Endodermal cell (in vitro differentiated cells): ENCODE results near the gene ZNF184. TPM values are rescaled to one million over a fixed set of nuclear protein-coding genes. Genes with fewer than 3 reads are reported as not detected.
"Not testable (repeated sequence)": the region's sequence is repeated elsewhere in the genome, so short reads cannot be mapped to it uniquely, and the experiment has no call there.

Experiments used
- DNase-seq: peaks from one replicate; pipeline ENCODE4 v3.0.0-alpha.2; 2017
- H3K27ac ChIP-seq: 2 replicates; pipeline ENCODE4 v1.5.1; 2013; ENCODE audit warnings: mild to moderate bottlenecking, low read depth, low read length, moderate library complexity
- H3K27me3 ChIP-seq: 2 replicates; pipeline ENCODE4 v1.6.1; 2013; ENCODE audit warnings: mild to moderate bottlenecking, low read length, moderate library complexity; ENCODE audit not compliant: insufficient read depth, control insufficient read depth, poor library complexity, severe bottlenecking
- H3K36me3 ChIP-seq: 2 replicates; pipeline ENCODE4 v1.7.0; 2013; ENCODE audit warnings: mild to moderate bottlenecking, low read length, moderate library complexity; ENCODE audit not compliant: control insufficient read depth, insufficient read depth
- H3K4me1 ChIP-seq: one replicate; pipeline ENCODE4 v1.7.0; 2013; ENCODE audit warnings: low read length; ENCODE audit not compliant: control insufficient read depth, insufficient read depth
- H3K4me3 ChIP-seq: 2 replicates; pipeline ENCODE4 v1.5.1; 2013; ENCODE audit warnings: mild to moderate bottlenecking, low read length, moderate library complexity
- H3K9ac ChIP-seq: 2 replicates; pipeline ENCODE4 v1.6.1; 2013; ENCODE audit warnings: mild to moderate bottlenecking, low read length, moderate library complexity; ENCODE audit not compliant: poor library complexity, severe bottlenecking; ENCODE audit errors: extremely low read depth
- H3K9me3 ChIP-seq: 2 replicates; pipeline ENCODE4 v1.6.1; 2013; ENCODE audit warnings: mild to moderate bottlenecking, low read length, moderate library complexity; ENCODE audit not compliant: control insufficient read depth
- H3K27ac Mint-ChIP-seq: 2 replicates; pipeline ENCODE4 v1.8.0; 2020; ENCODE audit warnings: mixed read lengths
- H3K27me3 Mint-ChIP-seq: 2 replicates; pipeline ENCODE4 v1.8.0; 2021; ENCODE audit warnings: mild to moderate bottlenecking, mixed read lengths; ENCODE audit not compliant: insufficient read depth
- H3K36me3 Mint-ChIP-seq: 2 replicates; pipeline ENCODE4 v1.8.0; 2020; ENCODE audit warnings: low read depth, mixed read lengths
- H3K4me1 Mint-ChIP-seq: 2 replicates; pipeline ENCODE4 v1.8.0; 2020; ENCODE audit warnings: mixed read lengths
- H3K4me3 Mint-ChIP-seq: 2 replicates; pipeline ENCODE4 v1.8.0; 2020; ENCODE audit warnings: mild to moderate bottlenecking, moderate library complexity, mixed read lengths
- H3K9me3 Mint-ChIP-seq: 2 replicates; pipeline ENCODE4 v1.8.0; 2020; ENCODE audit warnings: mild to moderate bottlenecking, mixed read lengths
- CTCF ChIP-seq: fragments of 200-600 bp; sonication (generic); conservative IDR thresholded peaks from 2 replicates; pipeline ENCODE4 v1.5.0; 2021; ENCODE audit warnings: antibody characterized with exemption, mild to moderate bottlenecking
- WGBS, 2 experiments: methylation state at CpG; one replicate each; pipeline versions ENCODE4 v1.1.5 to v1.1.7; 2013; ENCODE audit warnings: missing lambda C conversion rate in 2 of 2, mixed read lengths in 1 of 2; ENCODE audit not compliant: insufficient coverage in 1 of 2, insufficient read length in 1 of 2; 5-methylcytosine and 5-hydroxymethylcytosine counted together
- total RNA-seq, 2 donors: library from RNA; stranded (reverse); fragmentation: NEBNext Ultra II Directional in 1 of 2; extraction: Animal tissue kit (Norgen Biotek cat#: 25700) in 1 of 2; gene quantifications; 2 replicates in 1 of 2; 3 replicates in 1 of 2; pipeline ENCODE4 v1.2.1, GENCODE V29; 2021

The ZNF184 gene
- total RNA-seq, 2 donors from 2014 or later, result 9.2 to 16.5 TPM

DNA sequence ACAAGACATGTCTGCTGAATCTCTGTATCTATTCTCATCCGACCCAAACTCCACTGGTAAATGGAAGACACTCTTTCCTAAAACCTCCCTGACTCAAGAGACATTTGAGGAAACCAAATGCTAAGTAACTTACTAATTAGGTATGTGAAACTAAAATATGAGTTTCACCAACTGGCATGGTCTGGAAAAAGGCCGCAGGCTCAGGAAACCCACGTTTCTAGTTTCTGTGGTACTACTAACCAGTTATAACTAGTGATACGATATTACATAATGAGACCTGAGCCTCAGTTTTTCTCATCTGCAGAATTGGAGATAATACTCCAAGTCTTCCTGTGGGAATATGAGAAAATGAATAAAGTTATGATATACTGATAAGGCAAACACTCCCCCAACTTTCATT lies 44.4 kb downstream of the ZNF184 start:
- Histone ChIP-seq H3K9me3 (peaks cover 13% of the 10 kb centered on the region), H3K4me3 (no peak overlapping the region), H3K4me1 (no peaks in the 10 kb centered on the region), H3K9ac (no peak overlapping the region), H3K27ac (no peak overlapping the region), H3K36me3 (no peaks in the 10 kb centered on the region), H3K27me3 (no peaks in the 10 kb centered on the region)
- DNase-seq, result no peak
- Mint-ChIP-seq H3K36me3 (no peaks in the 10 kb centered on the region), H3K27me3 (peaks cover 8% of the 10 kb centered on the region), H3K4me3 (no peak overlapping the region), H3K9me3 (peaks cover 12% of the 10 kb centered on the region), H3K4me1 (no peaks in the 10 kb centered on the region), H3K27ac (no peak overlapping the region)
- TF ChIP-seq CTCF, result no peak
- WGBS, 2 experiments, result 80 to 89% methylated on average over 2 to 4 of the region's 4 CpGs

DNA sequence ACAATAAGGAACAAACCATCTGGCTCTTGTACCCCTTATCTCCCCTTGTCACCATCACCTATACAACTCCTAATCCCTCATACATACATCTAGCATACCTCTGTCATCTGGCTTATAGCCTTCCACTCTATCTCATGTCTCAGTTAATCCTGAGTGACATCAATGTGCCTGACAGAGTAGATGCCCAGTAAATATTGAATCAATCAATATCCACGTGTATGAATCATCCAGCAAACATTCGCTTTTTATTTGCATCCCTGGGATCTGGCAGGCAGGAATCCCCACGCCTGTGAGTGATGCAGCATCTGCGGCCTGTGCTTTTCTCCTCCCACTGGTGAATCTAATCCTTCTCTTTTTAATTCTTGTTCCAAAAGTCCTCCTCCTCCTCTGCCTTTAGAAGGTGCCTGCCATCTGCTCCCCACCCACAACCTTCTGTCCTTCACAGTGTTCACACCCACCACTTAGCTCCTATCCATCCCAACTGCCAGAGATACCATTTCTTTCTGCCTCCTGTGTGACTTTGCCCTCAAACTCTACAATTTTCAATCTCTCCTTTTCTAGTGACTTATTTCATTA lies 46.8 kb downstream of the ZNF184 start:
- no peak for TF ChIP-seq CTCF
- Histone ChIP-seq H3K9me3 (peaks cover 13% of the 10 kb centered on the region), H3K27ac (no peak overlapping the region), H3K27me3 (no peaks in the 10 kb centered on the region), H3K4me3 (no peak overlapping the region), H3K36me3 (no peaks in the 10 kb centered on the region), H3K9ac (no peak overlapping the region), H3K4me1 (no peaks in the 10 kb centered on the region)
- H3K27ac Mint-ChIP-seq, result no peak overlapping the region
- no peak for DNase-seq
- no peaks in the 10 kb centered on the region for H3K36me3 Mint-ChIP-seq
- H3K27me3 Mint-ChIP-seq, result peaks cover 2% of the 10 kb centered on the region
- no peak overlapping the region for H3K4me3 Mint-ChIP-seq
- WGBS, 2 experiments, result 86 to 91% methylated on average over 4 of the region's 4 CpGs
- no peaks in the 10 kb centered on the region for H3K4me1 Mint-ChIP-seq
- peaks cover 12% of the 10 kb centered on the region for H3K9me3 Mint-ChIP-seq

DNA sequence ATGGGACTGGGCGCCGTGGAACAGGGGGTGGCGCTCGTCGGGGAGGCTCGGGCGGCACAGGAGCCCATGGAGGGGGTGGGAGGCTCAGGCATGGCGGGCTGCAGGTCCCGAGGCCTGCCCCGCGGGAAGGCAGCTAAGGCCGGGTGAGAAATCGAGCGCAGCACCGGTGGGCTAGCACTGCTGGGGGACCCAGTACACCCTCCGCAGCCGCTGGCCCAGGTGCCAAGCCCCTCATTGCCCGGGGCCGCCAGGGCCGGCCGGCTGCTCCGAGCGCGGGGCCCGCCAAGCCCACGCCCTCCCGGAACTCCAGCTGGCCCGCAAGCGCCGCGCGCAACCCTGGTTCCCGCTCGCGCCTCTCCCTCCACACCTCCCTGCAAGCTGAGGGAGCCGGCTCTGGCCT lies 48.1 kb downstream of the ZNF184 start:
- WGBS, 2 experiments, result 91% methylated on average over 36 of the region's 36 CpGs; no CpG with 5 or more reads in 1 of the 2 experiments
- H3K36me3 Mint-ChIP-seq, DNase-seq, H3K9me3 Mint-ChIP-seq, H3K27ac Mint-ChIP-seq, H3K27me3 Mint-ChIP-seq, H3K36me3 ChIP-seq, H3K4me3 ChIP-seq, H3K9me3 ChIP-seq, H3K9ac ChIP-seq, H3K27me3 ChIP-seq, H3K4me1 Mint-ChIP-seq, H3K27ac ChIP-seq, H3K4me3 Mint-ChIP-seq, H3K4me1 ChIP-seq: not testable (repeated sequence)
